Osteocyte (in vitro differentiated cells): ENCODE data around the gene ADAMTS3. TPM values are rescaled to one million over a fixed set of nuclear protein-coding genes. Genes with fewer than 3 reads are reported as not detected.

Source experiments
- DNase-seq: peaks from one replicate; pipeline ENCODE4 v3.0.0; 2021; ENCODE audit warnings: mixed read lengths; ENCODE audit not compliant: unreplicated experiment; ENCODE audit errors: extremely low spot score
- H3K27ac Mint-ChIP-seq: one replicate; pipeline ENCODE4 v1.8.0; 2021; ENCODE audit warnings: mild to moderate bottlenecking, mixed read lengths; ENCODE audit not compliant: unreplicated experiment
- H3K27me3 Mint-ChIP-seq: one replicate; pipeline ENCODE4 v1.8.0; 2021; ENCODE audit warnings: mixed read lengths; ENCODE audit not compliant: unreplicated experiment
- H3K36me3 Mint-ChIP-seq: one replicate; pipeline ENCODE4 v1.8.0; 2021; ENCODE audit warnings: mixed read lengths; ENCODE audit not compliant: unreplicated experiment
- H3K4me1 Mint-ChIP-seq: one replicate; pipeline ENCODE4 v1.8.0; 2021; ENCODE audit warnings: mixed read lengths; ENCODE audit not compliant: unreplicated experiment
- H3K4me3 Mint-ChIP-seq: one replicate; pipeline ENCODE4 v1.8.0; 2021; ENCODE audit warnings: mild to moderate bottlenecking, moderate library complexity, mixed read lengths; ENCODE audit not compliant: unreplicated experiment
- H3K9me3 Mint-ChIP-seq: one replicate; pipeline ENCODE4 v1.8.0; 2021; ENCODE audit warnings: mixed read lengths; ENCODE audit not compliant: unreplicated experiment
- total RNA-seq: library from RNA; stranded (reverse); gene quantifications from 2 replicates; pipeline ENCODE4 v1.2.1, GENCODE V29; 2021
- TF ChIP-seq, protein P1 (sequence below): fragments of 200-600 bp; sonication (generic); IDR thresholded peaks from 2 replicates; pipeline ENCODE4 v1.5.0; 2021; ENCODE audit warnings: antibody characterized with exemption, mild to moderate bottlenecking, moderate library complexity

Gene ADAMTS3
- total RNA-seq, 1 donor from 2014 or later = 1.4 TPM

DNA sequence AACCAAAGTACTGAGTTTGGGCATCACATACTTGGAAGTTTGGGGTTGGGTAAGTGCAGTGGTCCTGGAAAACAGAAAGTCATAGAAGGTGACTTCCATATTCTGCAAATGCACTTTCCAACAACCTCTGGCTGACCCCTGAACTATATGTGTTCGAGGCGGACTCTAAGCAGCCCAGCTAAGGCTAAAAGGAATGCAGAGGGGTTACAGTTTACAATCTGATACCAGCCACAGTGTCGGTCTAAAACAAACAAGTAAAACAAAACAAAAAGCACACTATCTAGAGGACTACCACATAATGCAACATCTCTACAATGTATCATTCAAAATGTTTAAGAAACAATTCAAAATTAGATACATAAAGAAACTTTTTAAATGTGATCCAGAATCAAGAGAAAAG, 185.6 kb downstream of the ADAMTS3 start:
- DNase-seq = no peak
- no peak overlapping the region for H3K4me3 Mint-ChIP-seq
- no peaks in the 10 kb centered on the region for H3K9me3 Mint-ChIP-seq
- no peak overlapping the region for H3K27ac Mint-ChIP-seq
- peaks cover 4% of the 10 kb centered on the region for H3K4me1 Mint-ChIP-seq
- H3K36me3 Mint-ChIP-seq = no peaks in the 10 kb centered on the region
- TF ChIP-seq, protein P1, sequence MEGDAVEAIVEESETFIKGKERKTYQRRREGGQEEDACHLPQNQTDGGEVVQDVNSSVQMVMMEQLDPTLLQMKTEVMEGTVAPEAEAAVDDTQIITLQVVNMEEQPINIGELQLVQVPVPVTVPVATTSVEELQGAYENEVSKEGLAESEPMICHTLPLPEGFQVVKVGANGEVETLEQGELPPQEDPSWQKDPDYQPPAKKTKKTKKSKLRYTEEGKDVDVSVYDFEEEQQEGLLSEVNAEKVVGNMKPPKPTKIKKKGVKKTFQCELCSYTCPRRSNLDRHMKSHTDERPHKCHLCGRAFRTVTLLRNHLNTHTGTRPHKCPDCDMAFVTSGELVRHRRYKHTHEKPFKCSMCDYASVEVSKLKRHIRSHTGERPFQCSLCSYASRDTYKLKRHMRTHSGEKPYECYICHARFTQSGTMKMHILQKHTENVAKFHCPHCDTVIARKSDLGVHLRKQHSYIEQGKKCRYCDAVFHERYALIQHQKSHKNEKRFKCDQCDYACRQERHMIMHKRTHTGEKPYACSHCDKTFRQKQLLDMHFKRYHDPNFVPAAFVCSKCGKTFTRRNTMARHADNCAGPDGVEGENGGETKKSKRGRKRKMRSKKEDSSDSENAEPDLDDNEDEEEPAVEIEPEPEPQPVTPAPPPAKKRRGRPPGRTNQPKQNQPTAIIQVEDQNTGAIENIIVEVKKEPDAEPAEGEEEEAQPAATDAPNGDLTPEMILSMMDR = no peak
- no peaks in the 10 kb centered on the region for H3K27me3 Mint-ChIP-seq

DNA sequence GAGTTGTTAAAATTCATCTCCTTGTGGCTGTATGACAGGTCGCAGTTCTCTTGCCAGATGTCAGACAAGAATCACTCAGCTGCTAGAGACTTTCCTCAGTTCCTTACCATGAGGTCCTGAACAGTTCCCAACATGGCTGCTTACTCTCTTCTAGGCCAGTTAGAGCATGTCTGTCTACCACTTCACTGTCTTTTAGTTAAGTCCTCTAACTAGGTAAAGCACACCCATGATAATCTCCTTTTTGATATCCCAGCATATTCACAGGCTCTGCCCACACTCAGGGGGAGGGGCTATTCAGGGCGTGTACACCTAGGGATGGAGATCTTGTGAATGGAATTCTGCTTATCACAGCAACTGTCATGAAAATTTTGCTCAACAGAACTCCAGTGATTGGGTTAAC, 190.1 kb downstream of the ADAMTS3 start:
- Mint-ChIP-seq H3K9me3 (no peaks in the 10 kb centered on the region), H3K4me3 (no peak overlapping the region), H3K27ac (no peak overlapping the region)

DNA sequence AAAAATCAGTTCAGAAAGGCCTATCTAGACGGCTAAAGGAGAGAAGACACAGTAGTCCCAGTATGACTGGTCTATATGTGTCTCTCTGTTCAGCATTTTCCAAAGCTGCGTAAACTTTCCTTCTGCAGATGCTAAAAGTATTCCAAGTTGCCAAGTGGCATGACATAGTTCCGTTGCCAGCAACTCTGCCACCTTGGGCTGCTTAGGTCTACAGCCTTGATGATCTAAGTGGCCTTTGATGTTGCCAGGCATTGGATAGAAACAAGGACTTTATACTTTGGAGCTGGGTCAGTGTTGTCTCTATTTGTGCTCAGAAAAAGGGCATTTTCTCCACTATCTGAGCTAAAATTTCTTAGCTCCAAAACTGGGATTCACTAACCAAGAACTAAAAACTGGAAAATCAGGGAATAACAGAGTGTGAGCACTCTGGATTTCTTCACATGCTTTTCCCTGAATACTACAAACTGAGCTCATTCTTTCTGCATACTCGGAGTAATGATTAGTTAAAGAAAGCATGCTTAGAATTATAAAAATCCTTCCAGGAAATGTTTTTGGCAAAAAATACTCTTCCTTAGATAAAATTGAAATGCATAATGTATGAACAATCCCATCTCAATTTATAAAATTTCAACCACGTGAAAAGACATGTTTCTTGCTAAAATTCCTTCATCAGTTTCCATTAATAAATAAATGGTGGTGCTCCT, 191.4 kb downstream of the ADAMTS3 start:
- TF ChIP-seq, protein P1 = no peak
- peaks cover 18% of the 10 kb centered on the region for H3K4me1 Mint-ChIP-seq
- no peaks in the 10 kb centered on the region for H3K9me3 Mint-ChIP-seq
- H3K27me3 Mint-ChIP-seq = no peaks in the 10 kb centered on the region
- no peak overlapping the region for H3K27ac Mint-ChIP-seq
- no peak for DNase-seq
- H3K36me3 Mint-ChIP-seq = no peaks in the 10 kb centered on the region
- no peak overlapping the region for H3K4me3 Mint-ChIP-seq

More for the DNA sequence above, 190.1 kb downstream of the ADAMTS3 start:
- no peak for DNase-seq
- H3K27me3 Mint-ChIP-seq = no peaks in the 10 kb centered on the region
- TF ChIP-seq, protein P1 = no peak
- H3K4me1 Mint-ChIP-seq = peaks cover 20% of the 10 kb centered on the region
- H3K36me3 Mint-ChIP-seq = no peaks in the 10 kb centered on the region

DNA sequence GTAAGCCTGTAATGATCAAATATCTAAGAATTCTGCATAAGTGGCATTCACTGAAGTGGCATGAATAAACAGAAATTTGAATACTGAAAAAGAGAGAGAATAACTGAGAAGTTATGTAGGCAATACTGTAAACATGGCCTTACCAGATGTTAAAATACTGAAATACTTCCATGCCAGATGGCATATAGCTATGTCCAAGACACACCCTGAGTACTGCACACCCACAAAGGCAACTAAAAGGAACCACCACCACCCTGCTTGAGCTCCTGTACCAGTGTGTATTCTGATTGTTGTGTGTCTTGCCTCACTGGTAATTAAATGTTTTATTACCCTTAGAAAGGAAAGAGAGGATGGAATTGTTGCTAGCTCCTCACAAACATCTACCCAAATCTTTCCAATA, 192.1 kb downstream of the ADAMTS3 start:
- Mint-ChIP-seq H3K4me3 (no peak overlapping the region), H3K4me1 (peaks cover 18% of the 10 kb centered on the region)

DNA sequence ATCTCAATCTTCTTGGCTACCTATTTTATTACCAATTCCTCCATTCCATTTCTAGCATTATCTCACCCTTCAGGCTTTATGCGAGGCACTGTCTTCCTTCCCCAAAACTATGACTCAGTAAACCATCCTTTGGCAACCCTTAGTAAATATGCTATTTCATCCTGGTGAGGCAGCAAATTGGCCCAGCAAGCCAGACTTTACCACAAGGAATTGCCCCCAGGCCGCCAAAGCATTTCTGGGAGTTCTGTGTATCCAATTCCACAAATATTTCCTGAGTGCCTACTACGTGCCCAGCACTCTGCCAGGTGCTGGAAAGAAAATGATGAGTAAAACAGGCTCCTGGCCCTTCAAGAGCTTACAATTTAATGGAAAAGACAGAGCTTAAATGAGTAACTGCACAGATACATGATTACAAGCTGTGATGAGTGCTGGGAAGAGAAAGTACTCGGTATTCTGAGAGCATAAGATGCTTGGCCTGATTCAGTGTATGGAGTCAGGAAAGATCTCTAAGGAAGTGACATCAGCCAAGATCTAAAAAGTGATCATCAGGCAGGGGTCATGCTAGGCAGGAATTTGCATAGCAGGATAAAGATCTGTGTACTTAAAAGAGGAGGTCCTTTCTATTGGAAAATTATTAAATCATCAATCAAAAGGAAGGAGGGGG, 193.8 kb downstream of the ADAMTS3 start:
- TF ChIP-seq, protein P1 = no peak
- Mint-ChIP-seq H3K27me3 (no peaks in the 10 kb centered on the region), H3K9me3 (no peaks in the 10 kb centered on the region), H3K4me3 (no peak overlapping the region), H3K4me1 (peaks cover 18% of the 10 kb centered on the region), H3K27ac (no peak overlapping the region), H3K36me3 (no peaks in the 10 kb centered on the region)
- DNase-seq = no peak

More for the DNA sequence above, 192.1 kb downstream of the ADAMTS3 start:
- Mint-ChIP-seq H3K36me3 (no peaks in the 10 kb centered on the region), H3K27ac (no peak overlapping the region), H3K9me3 (no peaks in the 10 kb centered on the region), H3K27me3 (no peaks in the 10 kb centered on the region)
- DNase-seq = no peak
- TF ChIP-seq, protein P1 = no peak
